ENCODE data around the gene ACVR2B. TPM values are rescaled to one million over a fixed set of nuclear protein-coding genes. Genes with fewer than 3 reads are reported as not detected.

ACVR2B gene
- total RNA-seq, 2 donors from 2014 or later: 108 to 112 TPM

DNA sequence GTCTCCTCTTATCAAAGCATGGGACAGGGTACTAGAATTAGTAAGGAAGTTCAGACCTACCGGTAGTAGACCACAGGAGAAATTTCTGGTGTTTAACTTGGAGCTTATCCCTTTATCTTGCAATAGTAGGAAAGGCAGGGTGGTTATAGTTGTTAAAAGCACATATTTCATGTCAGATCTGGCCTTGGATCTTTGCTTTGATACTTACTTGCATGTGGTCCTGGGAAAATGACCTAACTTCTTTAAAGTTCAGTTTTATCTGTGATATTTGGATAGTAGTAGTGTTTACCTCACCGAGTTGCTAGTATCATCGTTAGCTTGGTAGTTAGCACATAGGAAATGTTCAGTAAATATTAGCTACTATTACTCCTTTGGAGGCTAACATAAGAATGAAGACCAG, 57.9 kb downstream of the ACVR2B start:
- Mint-ChIP-seq H3K4me3 (no peak overlapping the region), H3K27me3 (ENCODE audit: insufficient read depth) (no peaks in the 10 kb centered on the region), H3K9me3 (no peaks in the 10 kb centered on the region), H3K27ac (no peak overlapping the region), H3K4me1 (no peaks in the 10 kb centered on the region), H3K36me3 (ENCODE audit: low read depth) (peaks cover 20% of the 10 kb centered on the region)
- H3K27ac ChIP-seq (ENCODE audit: low read depth, low read length): no peak overlapping the region
- H3K9ac ChIP-seq (ENCODE audit: extremely low read depth, low read length, poor library complexity, severe bottlenecking): no peak overlapping the region
- H3K27me3 ChIP-seq (ENCODE audit: control insufficient read depth, insufficient read depth, low read length, poor library complexity, severe bottlenecking): no peaks in the 10 kb centered on the region
- WGBS, 2 experiments (ENCODE audit: insufficient coverage in 1 of 2, insufficient read length in 1 of 2): 94 to 100% methylated on average over 1 to 3 of the region's 3 CpGs
- no peaks in the 10 kb centered on the region for H3K4me1 ChIP-seq (ENCODE audit: control insufficient read depth, insufficient read depth, low read length)
- H3K36me3 ChIP-seq (ENCODE audit: control insufficient read depth, insufficient read depth, low read length): peaks cover 49% of the 10 kb centered on the region
- no peak overlapping the region for H3K4me3 ChIP-seq (ENCODE audit: low read length)
- TF ChIP-seq, protein P1, sequence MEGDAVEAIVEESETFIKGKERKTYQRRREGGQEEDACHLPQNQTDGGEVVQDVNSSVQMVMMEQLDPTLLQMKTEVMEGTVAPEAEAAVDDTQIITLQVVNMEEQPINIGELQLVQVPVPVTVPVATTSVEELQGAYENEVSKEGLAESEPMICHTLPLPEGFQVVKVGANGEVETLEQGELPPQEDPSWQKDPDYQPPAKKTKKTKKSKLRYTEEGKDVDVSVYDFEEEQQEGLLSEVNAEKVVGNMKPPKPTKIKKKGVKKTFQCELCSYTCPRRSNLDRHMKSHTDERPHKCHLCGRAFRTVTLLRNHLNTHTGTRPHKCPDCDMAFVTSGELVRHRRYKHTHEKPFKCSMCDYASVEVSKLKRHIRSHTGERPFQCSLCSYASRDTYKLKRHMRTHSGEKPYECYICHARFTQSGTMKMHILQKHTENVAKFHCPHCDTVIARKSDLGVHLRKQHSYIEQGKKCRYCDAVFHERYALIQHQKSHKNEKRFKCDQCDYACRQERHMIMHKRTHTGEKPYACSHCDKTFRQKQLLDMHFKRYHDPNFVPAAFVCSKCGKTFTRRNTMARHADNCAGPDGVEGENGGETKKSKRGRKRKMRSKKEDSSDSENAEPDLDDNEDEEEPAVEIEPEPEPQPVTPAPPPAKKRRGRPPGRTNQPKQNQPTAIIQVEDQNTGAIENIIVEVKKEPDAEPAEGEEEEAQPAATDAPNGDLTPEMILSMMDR (conservative IDR thresholded peaks at IDR 0.05): no peak
- DNase-seq: no peak
- H3K9me3 ChIP-seq (ENCODE audit: control insufficient read depth, low read length): no peaks in the 10 kb centered on the region

DNA sequence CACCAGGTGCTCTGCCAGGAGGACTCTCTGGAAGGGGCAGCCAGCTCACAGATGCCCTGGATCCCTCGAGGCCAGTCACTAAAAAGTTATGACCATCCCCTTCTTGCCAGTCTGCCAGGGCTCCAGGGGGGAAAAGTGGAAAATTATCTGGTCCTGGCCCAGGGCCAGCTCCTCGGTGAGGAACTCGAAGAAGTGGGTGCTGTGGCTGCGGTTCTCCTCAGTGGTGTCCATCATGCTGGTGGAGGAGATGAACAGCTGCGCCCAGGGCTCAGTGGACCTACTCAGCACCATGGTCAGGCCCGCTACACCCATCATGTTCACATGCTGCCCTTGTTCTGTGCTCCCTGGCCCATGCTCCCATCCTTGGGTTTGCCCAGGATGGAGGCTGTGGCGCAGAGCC, 61.7 kb downstream of the ACVR2B start:
- Histone ChIP-seq H3K27me3 (ENCODE audit: control insufficient read depth, insufficient read depth, low read length, poor library complexity, severe bottlenecking) (no peaks in the 10 kb centered on the region), H3K4me3 (ENCODE audit: low read length) (no peak overlapping the region), H3K27ac (ENCODE audit: low read depth, low read length) (no peak overlapping the region), H3K36me3 (ENCODE audit: control insufficient read depth, insufficient read depth, low read length) (peaks cover 30% of the 10 kb centered on the region), H3K4me1 (ENCODE audit: control insufficient read depth, insufficient read depth, low read length) (no peaks in the 10 kb centered on the region), H3K9me3 (ENCODE audit: control insufficient read depth, low read length) (no peaks in the 10 kb centered on the region), H3K9ac (ENCODE audit: extremely low read depth, low read length, poor library complexity, severe bottlenecking) (no peak overlapping the region)
- TF ChIP-seq, protein P1 (conservative IDR thresholded peaks at IDR 0.05): no peak
- H3K4me3 Mint-ChIP-seq: no peak overlapping the region
- peaks cover 9% of the 10 kb centered on the region for H3K4me1 Mint-ChIP-seq
- H3K27me3 Mint-ChIP-seq (ENCODE audit: insufficient read depth): no peaks in the 10 kb centered on the region
- H3K9me3 Mint-ChIP-seq: no peaks in the 10 kb centered on the region
- 94 to 96% methylated on average over 3 to 7 of the region's 7 CpGs for WGBS, 2 experiments (ENCODE audit: insufficient coverage in 1 of 2, insufficient read length in 1 of 2)
- no peak overlapping the region for H3K27ac Mint-ChIP-seq
- no peak for DNase-seq
- peaks cover 13% of the 10 kb centered on the region for H3K36me3 Mint-ChIP-seq (ENCODE audit: low read depth)

DNA sequence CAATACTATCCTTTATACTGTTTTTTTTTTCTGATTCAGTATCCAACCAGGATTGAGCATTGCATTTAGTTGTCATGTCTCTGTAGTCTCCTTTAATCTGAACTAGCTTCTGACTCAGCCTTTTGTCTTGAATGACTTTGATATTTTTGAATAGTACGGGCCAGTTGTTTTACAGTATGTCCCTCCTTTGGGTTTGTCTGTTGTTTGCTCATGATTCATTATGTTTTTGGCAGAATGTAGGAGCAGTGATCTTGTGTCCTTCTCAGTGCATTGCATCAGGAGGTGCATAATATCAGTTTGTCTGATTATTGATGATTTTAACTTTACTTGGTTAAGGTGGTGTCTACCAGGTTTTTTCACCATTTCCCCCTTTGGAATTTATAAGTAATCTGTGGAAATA, 63.0 kb downstream of the ACVR2B start:
- no peak for DNase-seq
- H3K4me1 Mint-ChIP-seq: peaks cover 13% of the 10 kb centered on the region
- no peak overlapping the region for H3K27ac Mint-ChIP-seq
- Histone ChIP-seq H3K4me3 (ENCODE audit: low read length) (no peak overlapping the region), H3K9me3 (ENCODE audit: control insufficient read depth, low read length) (no peaks in the 10 kb centered on the region), H3K4me1 (ENCODE audit: control insufficient read depth, insufficient read depth, low read length) (no peaks in the 10 kb centered on the region), H3K36me3 (ENCODE audit: control insufficient read depth, insufficient read depth, low read length) (peaks cover 24% of the 10 kb centered on the region), H3K27me3 (ENCODE audit: control insufficient read depth, insufficient read depth, low read length, poor library complexity, severe bottlenecking) (no peaks in the 10 kb centered on the region), H3K9ac (ENCODE audit: extremely low read depth, low read length, poor library complexity, severe bottlenecking) (no peak overlapping the region), H3K27ac (ENCODE audit: low read depth, low read length) (no peak overlapping the region)
- no peaks in the 10 kb centered on the region for H3K27me3 Mint-ChIP-seq (ENCODE audit: insufficient read depth)
- no peaks in the 10 kb centered on the region for H3K9me3 Mint-ChIP-seq
- 45 to 50% methylated on average over 1 of the region's 1 CpG for WGBS, 2 experiments (ENCODE audit: insufficient coverage in 1 of 2, insufficient read length in 1 of 2)
- TF ChIP-seq, protein P1 (conservative IDR thresholded peaks at IDR 0.05): no peak
- peaks cover 12% of the 10 kb centered on the region for H3K36me3 Mint-ChIP-seq (ENCODE audit: low read depth)
- no peak overlapping the region for H3K4me3 Mint-ChIP-seq
